Esophagus squamous epithelium (tissue), 5 donors: ENCODE results near the gene OPALIN. TPM values are rescaled to one million over a fixed set of nuclear protein-coding genes. Genes with fewer than 3 reads are reported as not detected.

ENCODE experiments used
- DNase-seq: peaks from one replicate; lab custom pipeline; 2025; lab: John Stamatoyannopoulos, UW
- H3K27ac ChIP-seq, 4 donors: fragments of 200-600 bp; sonication (generic); one replicate each; pipeline ENCODE4 v1.5.1; 2016 to 2019; ENCODE audit warnings: mild to moderate bottlenecking in 1 of 4
- H3K27me3 ChIP-seq, 4 donors: fragments of 200-600 bp; sonication (generic); 1 replicate in 3 of 4; 2 replicates in 1 of 4; pipeline versions ENCODE4 v1.5.1 to v1.6.0; 2017 to 2021; ENCODE audit warnings: antibody characterized with exemption in 1 of 4
- H3K36me3 ChIP-seq, 3 donors: fragments of 200-600 bp; sonication (generic); one replicate each; pipeline ENCODE4 v1.5.1; 2016 to 2019
- H3K4me1 ChIP-seq, 3 donors: fragments of 200-600 bp; sonication (generic); one replicate each; pipeline ENCODE4 v1.5.1; 2017 to 2019
- H3K4me3 ChIP-seq, 4 donors: fragments of 200-600 bp; sonication (generic); 1 replicate in 3 of 4; 2 replicates in 1 of 4; pipeline ENCODE4 v1.5.1; 2016 to 2019; ENCODE audit warnings: mild to moderate bottlenecking in 2 of 4, moderate library complexity in 1 of 4
- H3K9me3 ChIP-seq, 3 donors: fragments of 200-600 bp; sonication (generic); one replicate each; pipeline ENCODE4 v1.5.1; 2016 to 2019
- CTCF ChIP-seq, 6 experiments: fragments of 450-650 bp in 4 of 6; fragments of 200-600 bp in 2 of 6; sonication (generic) in 2 of 6; IDR thresholded peaks; one replicate each; pipeline ENCODE4 v1.5.1; 2016 to 2019; ENCODE audit warnings: antibody characterized with exemption in 6 of 6, mild to moderate bottlenecking in 4 of 6, moderate library complexity in 4 of 6
- POLR2A ChIP-seq, 4 donors: fragments of 450-650 bp; IDR thresholded peaks; one replicate each; pipeline ENCODE4 v1.6.1; 2017; ENCODE audit warnings: antibody characterized with exemption in 4 of 4, mild to moderate bottlenecking in 4 of 4, moderate library complexity in 3 of 4
- WGBS, 2 donors: methylation state at CpG; one replicate each; pipeline ENCODE4 v1.1.5; 2018; 5-methylcytosine and 5-hydroxymethylcytosine counted together
- intact Hi-C: fragments of 100-400 bp; cut with DNase I; formaldehyde crosslinking; loops from one replicate; pipeline ENCODE4 v1.15.0; 2022
- total RNA-seq, 4 donors: library from RNA; depleted of rRNA; stranded (reverse); fragments of >200 nt; gene quantifications; one replicate each; pipeline ENCODE4 v1.1.0, GENCODE V29; 2016
- donor health status: DM: yes; HTN: yes; CAD: no.

The OPALIN gene
- total RNA-seq, 4 donors from 2014 or later = not detected

- DNase-seq = no peak
- intact Hi-C loops = no loop called here
- TF ChIP-seq POLR2A (IDR thresholded peaks at IDR 0.05) (no peak), CTCF (IDR thresholded peaks at IDR 0.05) (no peak)
- no peaks in the 10 kb centered on the region for H3K36me3 ChIP-seq
- peaks cover 0 to 6% (median 6%) of the 10 kb centered on the region in 3 donors for H3K9me3 ChIP-seq
- H3K4me3 ChIP-seq = no peak overlapping the region
- peaks cover 0 to 22% (median 0%) of the 10 kb centered on the region in 4 donors for H3K27me3 ChIP-seq
- no peaks in the 10 kb centered on the region for H3K4me1 ChIP-seq
- no peak overlapping the region for H3K27ac ChIP-seq
- WGBS, 2 donors = 32 to 44% methylated on average over 2 of the region's 2 CpGs
Observed at GRCh38 chr10:96345222-96345621, 13.6 kb downstream of the OPALIN start.

- H3K36me3 ChIP-seq = no peaks in the 10 kb centered on the region
Observed at GRCh38 chr10:96344178-96344577, 14.6 kb downstream of the OPALIN start.

GRCh38 chr10:96342402-96342801 is 16.4 kb downstream of the OPALIN start:
- H3K4me1 ChIP-seq = no peaks in the 10 kb centered on the region
- TF ChIP-seq CTCF (IDR thresholded peaks at IDR 0.05) (no peak), POLR2A (IDR thresholded peaks at IDR 0.05) (no peak)
- intact Hi-C loops = no loop called here
- H3K9me3 ChIP-seq = peaks cover 0 to 6% (median 6%) of the 10 kb centered on the region in 3 donors
- no peaks in the 10 kb centered on the region for H3K36me3 ChIP-seq
- WGBS, 2 donors = 73 to 79% methylated on average over 4 of the region's 4 CpGs
- no peak overlapping the region for H3K4me3 ChIP-seq
- no peak for DNase-seq
- H3K27ac ChIP-seq = no peak overlapping the region
- peaks cover 0 to 22% (median 0%) of the 10 kb centered on the region in 4 donors for H3K27me3 ChIP-seq

More at GRCh38 chr10:96344178-96344577, 14.6 kb downstream of the OPALIN start:
- WGBS, 2 donors = 78 to 100% methylated on average over 3 to 4 of the region's 4 CpGs
- DNase-seq = no peak
- TF ChIP-seq CTCF (IDR thresholded peaks at IDR 0.05) (no peak), POLR2A (IDR thresholded peaks at IDR 0.05) (no peak)
- Histone ChIP-seq H3K27ac (no peak overlapping the region), H3K4me3 (no peak overlapping the region), H3K27me3 (peaks cover 0 to 22% (median 0%) of the 10 kb centered on the region in 4 donors), H3K9me3 (peaks cover 0 to 6% (median 6%) of the 10 kb centered on the region in 3 donors), H3K4me1 (no peaks in the 10 kb centered on the region)
- intact Hi-C loops = no loop called here

- no peak for TF ChIP-seq CTCF (IDR thresholded peaks at IDR 0.05)
- TF ChIP-seq POLR2A (IDR thresholded peaks at IDR 0.05) = no peak
- no peak for DNase-seq
- H3K9me3 ChIP-seq = peaks cover 0 to 6% (median 6%) of the 10 kb centered on the region in 3 donors
- peaks cover 0 to 25% (median 0%) of the 10 kb centered on the region in 4 donors for H3K27me3 ChIP-seq
- H3K27ac ChIP-seq = no peak overlapping the region
- H3K36me3 ChIP-seq = no peaks in the 10 kb centered on the region
- H3K4me3 ChIP-seq = no peak overlapping the region
- intact Hi-C loops = no loop called here
- H3K4me1 ChIP-seq = no peaks in the 10 kb centered on the region
- WGBS, 2 donors = 53 to 64% methylated on average over 5 of the region's 5 CpGs
Observed at GRCh38 chr10:96341219-96342182, 17.3 kb downstream of the OPALIN start.
